GM23338 (cell line): ENCODE measurements around the gene SLC2A4RG. TPM values are rescaled to one million over a fixed set of nuclear protein-coding genes. Genes with fewer than 3 reads are reported as not detected.

Source experiments
- ATAC-seq: fragments of 200-7000 bp; cut with Tn5 transposase; 3 replicates; pipeline ENCODE4 v1.9.1; 2020
- DNase-seq: peaks from one replicate; pipeline ENCODE4 v3.0.0-alpha.2; 2015; ENCODE audit warnings: low spot score
- H2AFZ ChIP-seq: fragments of 200-600 bp; sonication (generic); 2 replicates; pipeline ENCODE4 v1.8.0; 2016; ENCODE audit warnings: antibody characterized with exemption, mild to moderate bottlenecking, moderate library complexity
- H3F3A ChIP-seq: fragments of 200-600 bp; sonication (generic); replicated peaks from 2 replicates; pipeline ENCODE4 v1.8.0; 2017; ENCODE audit warnings: antibody characterized with exemption, mixed run types, low read depth
- H3K27ac ChIP-seq: fragments of 200-600 bp; sonication (generic); 2 replicates; pipeline ENCODE4 v1.6.1; 2016; ENCODE audit warnings: low read depth
- H3K27me3 ChIP-seq: fragments of 200-600 bp; sonication (generic); 2 replicates; pipeline ENCODE4 v1.8.0; 2016; ENCODE audit warnings: mild to moderate bottlenecking, mixed run types, moderate library complexity; ENCODE audit not compliant: insufficient read depth
- H3K36me3 ChIP-seq: fragments of 200-600 bp; sonication (generic); 2 replicates; pipeline ENCODE4 v1.8.0; 2016; ENCODE audit warnings: mild to moderate bottlenecking; ENCODE audit not compliant: insufficient read depth
- H3K4me1 ChIP-seq: fragments of 200-600 bp; sonication (generic); 2 replicates; pipeline ENCODE4 v1.8.0; 2016; ENCODE audit warnings: mild to moderate bottlenecking, moderate library complexity; ENCODE audit not compliant: insufficient read depth
- H3K4me2 ChIP-seq: fragments of 200-600 bp; sonication (generic); 2 replicates; pipeline ENCODE4 v1.7.1; 2017; ENCODE audit warnings: mixed run types
- H3K4me3 ChIP-seq: fragments of 200-600 bp; sonication (generic); 2 replicates; pipeline ENCODE4 v1.6.1; 2016; ENCODE audit warnings: mixed run types
- H3K79me2 ChIP-seq: fragments of 200-600 bp; sonication (generic); replicated peaks from 2 replicates; pipeline ENCODE4 v1.8.0; 2017; ENCODE audit warnings: mild to moderate bottlenecking; ENCODE audit not compliant: insufficient read depth
- H3K9me2 ChIP-seq: fragments of 200-600 bp; sonication (generic); 2 replicates; pipeline ENCODE4 v1.8.0; 2017; ENCODE audit not compliant: insufficient read depth
- H4K20me1 ChIP-seq: fragments of 200-600 bp; sonication (generic); replicated peaks from 2 replicates; pipeline ENCODE4 v1.8.0; 2017; ENCODE audit warnings: mild to moderate bottlenecking; ENCODE audit not compliant: insufficient read depth
- H3K27ac Mint-ChIP-seq: 2 replicates; pipeline ENCODE4 v1.8.0; 2020; ENCODE audit warnings: inconsistent platforms, mild to moderate bottlenecking, moderate library complexity, mixed read lengths
- H3K27me3 Mint-ChIP-seq: 3 replicates; pipeline ENCODE4 v1.8.0; 2022; ENCODE audit warnings: low read depth, mild to moderate bottlenecking, moderate library complexity, mixed read lengths, inconsistent platforms; ENCODE audit not compliant: insufficient read depth, poor library complexity
- H3K36me3 Mint-ChIP-seq: 3 replicates; pipeline ENCODE4 v1.8.0; 2021; ENCODE audit warnings: low read depth, mild to moderate bottlenecking, inconsistent platforms, moderate library complexity, mixed read lengths
- H3K4me1 Mint-ChIP-seq: 3 replicates; pipeline ENCODE4 v1.8.0; 2020; ENCODE audit warnings: mild to moderate bottlenecking, inconsistent platforms, mixed read lengths
- H3K4me3 Mint-ChIP-seq: 3 replicates; pipeline ENCODE4 v1.8.0; 2021; ENCODE audit warnings: moderate library complexity, mild to moderate bottlenecking, inconsistent platforms, mixed read lengths
- H3K9me3 Mint-ChIP-seq: 3 replicates; pipeline ENCODE4 v1.8.0; 2020; ENCODE audit warnings: moderate library complexity, mild to moderate bottlenecking, inconsistent platforms, mixed read lengths
- CREB1 ChIP-seq: fragments of 250-450 bp; sonication (Bioruptor Pico); IDR thresholded peaks from 2 replicates; pipeline ENCODE4 v1.5.0; 2020; ENCODE audit warnings: low read depth, mild to moderate bottlenecking, moderate library complexity
- JUNB ChIP-seq: IDR thresholded peaks from one replicate; pipeline ENCODE4 v1.6.1; 2016; ENCODE audit warnings: antibody characterized with exemption; ENCODE audit not compliant: unreplicated experiment
- NANOG ChIP-seq: IDR thresholded peaks from 2 replicates; pipeline ENCODE4 v1.6.1; 2016; ENCODE audit warnings: antibody characterized with exemption, borderline replicate concordance
- REST ChIP-seq: IDR thresholded peaks from one replicate; pipeline ENCODE4 v1.6.1; 2018; ENCODE audit warnings: antibody characterized with exemption; ENCODE audit not compliant: unreplicated experiment
- STAT1 ChIP-seq: IDR thresholded peaks from one replicate; pipeline ENCODE4 v1.6.1; 2016; ENCODE audit warnings: antibody characterized with exemption; ENCODE audit not compliant: unreplicated experiment
- ZNF331 ChIP-seq: fragments of 250-450 bp; sonication (Bioruptor Pico); IDR thresholded peaks from 2 replicates; pipeline ENCODE4 v1.5.0; 2020; ENCODE audit warnings: low read depth, mild to moderate bottlenecking, moderate library complexity
- ZNF462 ChIP-seq: fragments of 250-450 bp; sonication (Bioruptor Pico); IDR thresholded peaks from 2 replicates; pipeline ENCODE4 v1.5.0; 2020; ENCODE audit warnings: mild to moderate bottlenecking, moderate library complexity
- polyA plus RNA-seq: library from polyadenylated mRNA; unstranded; fragments of >200 nt; fragmentation: Nextera tagmentation; extraction: Ambion mirVana; gene quantifications from 2 replicates; pipeline ENCODE4 v1.2.1, GENCODE V29; 2016
- total RNA-seq: library from RNA; depleted of rRNA; stranded (reverse); fragments of >200 nt; shearing (Covaris generic); gene quantifications from 2 replicates; pipeline ENCODE4 v1.2.3, GENCODE V29; 2014

The SLC2A4RG gene
- total and polyA plus RNA-seq, 2 experiments from 2014 or later = 22.8 to 42.0 TPM

GRCh38 chr20:63740070-63740626 lies 572 bp downstream of the SLC2A4RG start:
- Mint-ChIP-seq H3K27me3 (peaks cover 9% of the 10 kb centered on the region), H3K27ac (no peak overlapping the region), H3K36me3 (peaks cover 8% of the 10 kb centered on the region), H3K9me3 (no peaks in the 10 kb centered on the region; the same call in 2 of the 3 replicates), H3K4me1 (no peaks in the 10 kb centered on the region), H3K4me3 (peak overlapping the region; percentile 68; the same call in 2 of the 3 replicates)
- Histone ChIP-seq H3K4me2 (peak overlapping the region; percentile 86), H4K20me1 (no peaks in the 10 kb centered on the region), H3F3A (peaks cover 14% of the 10 kb centered on the region; the same call in 1 of the 2 replicates), H3K27ac (peak overlapping the region; percentile 50; the same call in 1 of the 2 replicates), H3K79me2 (no peaks in the 10 kb centered on the region), H3K36me3 (no peaks in the 10 kb centered on the region), H2AFZ (no peak overlapping the region), H3K9me2 (no peaks in the 10 kb centered on the region), H3K4me1 (peaks cover 7% of the 10 kb centered on the region; the same call in 1 of the 2 replicates), H3K4me3 (peak overlapping the region; percentile 71), H3K27me3 (peaks cover 6% of the 10 kb centered on the region)
- DNase-seq = peak; percentile 59
- TF ChIP-seq JUNB = no peak
- TF ChIP-seq CREB1 = no peak
- no peak for TF ChIP-seq ZNF331 (CRISPR knock-in tag)
- no peak for TF ChIP-seq NANOG
- no peak for TF ChIP-seq REST
- no peak for TF ChIP-seq STAT1
- TF ChIP-seq ZNF462 (CRISPR knock-in tag) = no peak
- peak; percentile 2; the same call in 2 of the 3 replicates for ATAC-seq
